Measurements from ENCODE around the gene NUP210L.
"Not testable (repeated sequence)": the region's sequence is repeated elsewhere in the genome, so short reads cannot be mapped to it uniquely, and the experiment has no call there.

The NUP210L gene

DNA sequence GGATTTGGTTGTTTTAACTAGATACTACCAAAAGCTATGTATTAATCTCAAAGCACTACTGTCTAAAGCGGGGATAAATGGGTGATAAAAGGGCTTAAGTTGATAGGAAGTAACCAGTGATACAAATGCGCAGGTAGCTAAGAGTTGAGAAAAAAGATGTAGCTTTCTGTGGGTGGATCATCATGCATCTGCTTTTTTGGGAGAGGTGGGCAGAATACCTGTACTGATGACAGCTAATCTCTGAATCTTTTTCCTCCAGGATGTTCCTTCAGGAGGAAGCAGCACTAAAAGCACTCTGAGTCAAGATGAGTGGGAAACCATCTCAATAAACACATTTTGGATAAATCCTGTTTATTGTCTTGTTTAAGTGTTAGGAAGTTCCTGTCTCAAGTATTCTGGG is 163.1 kb downstream of the NUP210L start:
- DNase-seq (ENCODE audit: low read depth, low spot score), result no peak

DNA sequence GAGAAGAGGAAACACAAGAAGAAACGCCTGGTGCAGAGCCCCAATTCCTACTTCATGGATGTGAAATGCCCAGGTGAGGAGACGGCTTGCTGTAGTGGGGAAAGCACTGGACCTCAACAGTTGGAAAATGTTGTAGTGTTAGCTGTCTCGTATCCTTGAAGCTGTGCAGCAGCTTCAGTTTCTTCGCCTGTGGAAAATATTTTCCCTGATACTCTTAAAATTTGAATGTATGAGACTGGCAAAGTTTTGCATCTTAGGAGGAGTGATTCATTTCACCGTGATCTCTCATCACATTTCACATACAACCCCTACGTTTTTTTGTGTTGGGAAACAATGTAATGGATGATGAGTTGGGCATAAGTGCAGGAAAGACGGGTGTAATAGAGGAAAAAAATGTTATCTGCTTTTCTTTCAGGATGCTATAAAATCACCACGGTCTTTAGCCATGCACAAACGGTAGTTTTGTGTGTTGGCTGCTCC is 163.7 kb downstream of the NUP210L start:
- no peak for DNase-seq (ENCODE audit: low read depth, low spot score)

DNA sequence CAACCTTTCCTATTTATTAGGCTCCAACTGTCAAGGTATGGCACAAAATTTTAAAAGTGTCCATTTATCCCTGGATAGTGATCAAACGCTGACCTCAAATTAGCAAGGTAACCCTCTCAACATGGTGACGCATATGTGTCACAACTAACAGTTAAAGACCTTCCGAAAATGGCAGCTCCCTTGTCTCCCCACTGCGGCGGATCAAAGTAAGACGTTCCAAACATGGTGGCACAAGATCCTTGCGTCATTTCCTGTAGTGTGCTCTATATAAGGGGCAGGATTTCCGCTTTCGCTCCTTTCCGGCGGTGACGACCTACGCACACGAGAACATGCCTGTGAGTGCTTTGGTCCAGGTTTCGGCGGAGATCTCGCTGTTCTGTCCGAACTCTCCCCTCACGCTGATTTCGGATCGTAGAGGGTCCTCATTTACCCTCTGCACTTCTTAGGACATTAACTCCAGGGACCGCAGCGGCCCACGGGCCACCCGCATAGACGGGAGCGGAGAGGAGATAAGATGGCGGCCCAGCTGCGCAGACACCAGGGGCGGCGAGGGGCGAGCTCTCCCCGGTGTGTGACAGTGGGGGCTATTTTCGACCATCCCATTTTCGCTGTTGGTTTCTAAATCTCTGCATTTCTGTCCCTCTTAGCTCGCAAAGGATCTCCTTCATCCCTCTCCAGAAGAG is 164.3 kb downstream of the NUP210L start, which contains the start of gene RPS27:
RPS27 (plus strand) TSS at position 295 of the 683 bp plus-strand sequence; CDS start at position 330, 35 bp downstream.
- DNase-seq (ENCODE audit: low read depth, low spot score), result peak; percentile 96

DNA sequence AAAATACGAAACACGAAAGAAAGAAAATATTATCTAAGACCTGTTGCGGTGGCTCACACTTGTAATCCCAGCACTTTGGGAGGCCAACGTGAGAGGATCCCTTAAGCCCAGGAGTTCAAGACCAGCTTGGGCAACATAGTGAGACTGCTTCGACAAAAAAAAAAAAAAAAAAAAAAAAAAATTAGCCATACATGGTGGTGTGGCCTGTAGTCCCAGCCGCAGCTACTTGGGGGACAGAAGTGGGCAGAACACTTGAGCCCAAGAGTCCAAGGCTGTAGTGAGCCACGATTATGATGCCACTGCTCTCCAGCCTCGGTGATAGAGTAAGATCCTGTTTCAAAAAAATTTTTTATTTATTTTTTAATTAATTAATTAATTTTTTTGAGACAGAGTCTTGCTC is 167.3 kb downstream of the NUP210L start:
- DNase-seq (ENCODE audit: low read depth, low spot score), result no peak

DNA sequence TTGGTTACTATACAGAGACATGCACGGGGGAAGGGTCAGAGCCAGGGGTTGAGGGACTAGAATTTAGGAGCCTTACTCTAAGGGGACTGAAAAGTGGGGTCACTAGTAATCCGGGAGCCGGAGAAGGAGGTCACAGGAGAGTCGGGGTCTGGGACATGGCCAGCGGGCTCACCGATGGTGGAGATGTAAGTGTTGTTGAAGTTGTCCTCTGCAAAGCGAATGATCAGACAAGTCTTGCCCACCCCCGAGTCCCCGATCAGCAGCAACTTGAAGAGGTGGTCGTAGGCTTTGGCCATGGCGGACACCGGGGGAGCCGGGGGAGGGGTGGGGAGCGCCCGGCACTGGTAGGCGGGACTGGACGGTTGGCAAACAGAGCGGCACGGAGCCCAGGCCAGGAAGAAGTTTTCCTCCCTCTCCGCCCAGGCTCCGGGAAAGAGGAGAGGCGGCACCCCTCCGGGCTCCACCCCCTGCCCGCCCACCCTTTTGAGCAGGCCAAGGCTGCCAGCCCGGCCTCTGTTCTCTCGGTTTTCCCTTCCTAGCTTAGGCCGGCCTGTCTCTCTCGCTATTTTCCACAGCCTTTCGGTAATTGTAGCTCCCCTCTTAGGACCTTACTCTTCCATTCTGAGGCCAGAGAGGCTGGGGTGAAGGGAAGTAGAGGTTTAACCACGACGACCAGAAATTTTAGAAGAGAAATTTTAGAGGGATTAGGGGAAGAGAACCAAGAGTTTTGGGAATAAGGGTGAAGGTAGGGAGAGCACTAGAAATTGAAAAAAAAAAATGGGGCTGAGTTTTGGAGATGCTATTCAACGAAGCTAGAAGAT is 168.7 kb downstream of the NUP210L start, which contains the start of gene RAB13:
RAB13 (minus strand) TSS at position 399 of the 821 bp plus-strand sequence; CDS start at position 296, 103 bp downstream.
- DNase-seq (ENCODE audit: low read depth, low spot score), result peak; percentile 62

DNA sequence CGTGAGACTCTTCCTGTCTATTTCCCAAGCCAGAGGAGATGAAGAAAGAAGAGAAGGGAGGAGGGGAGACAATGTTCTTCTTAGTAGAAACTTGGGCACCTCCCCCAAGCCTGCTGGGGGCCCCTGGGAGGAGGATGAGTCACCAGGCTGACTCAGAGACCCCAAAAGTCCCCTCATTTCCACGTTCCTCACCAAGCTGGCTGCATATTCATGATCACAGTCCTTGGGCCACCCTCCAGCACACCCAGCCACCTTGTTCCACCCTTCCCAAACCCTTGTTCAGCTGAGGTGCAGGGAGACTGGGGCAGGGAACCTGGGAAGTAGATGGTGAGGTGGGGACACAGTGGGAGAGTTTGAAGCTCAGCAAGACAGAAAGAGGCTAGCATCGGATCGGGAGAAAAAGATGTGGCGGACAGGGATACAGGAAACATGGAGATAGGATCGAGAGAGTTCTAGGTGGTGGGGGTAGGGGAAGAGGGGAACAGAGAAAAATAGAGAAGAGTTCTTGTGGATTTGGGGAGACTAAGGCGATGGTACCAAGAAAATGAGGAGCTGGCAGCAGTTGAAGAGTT is 169.4 kb downstream of the NUP210L start:
- no peak for DNase-seq (ENCODE audit: low read depth, low spot score)

DNA sequence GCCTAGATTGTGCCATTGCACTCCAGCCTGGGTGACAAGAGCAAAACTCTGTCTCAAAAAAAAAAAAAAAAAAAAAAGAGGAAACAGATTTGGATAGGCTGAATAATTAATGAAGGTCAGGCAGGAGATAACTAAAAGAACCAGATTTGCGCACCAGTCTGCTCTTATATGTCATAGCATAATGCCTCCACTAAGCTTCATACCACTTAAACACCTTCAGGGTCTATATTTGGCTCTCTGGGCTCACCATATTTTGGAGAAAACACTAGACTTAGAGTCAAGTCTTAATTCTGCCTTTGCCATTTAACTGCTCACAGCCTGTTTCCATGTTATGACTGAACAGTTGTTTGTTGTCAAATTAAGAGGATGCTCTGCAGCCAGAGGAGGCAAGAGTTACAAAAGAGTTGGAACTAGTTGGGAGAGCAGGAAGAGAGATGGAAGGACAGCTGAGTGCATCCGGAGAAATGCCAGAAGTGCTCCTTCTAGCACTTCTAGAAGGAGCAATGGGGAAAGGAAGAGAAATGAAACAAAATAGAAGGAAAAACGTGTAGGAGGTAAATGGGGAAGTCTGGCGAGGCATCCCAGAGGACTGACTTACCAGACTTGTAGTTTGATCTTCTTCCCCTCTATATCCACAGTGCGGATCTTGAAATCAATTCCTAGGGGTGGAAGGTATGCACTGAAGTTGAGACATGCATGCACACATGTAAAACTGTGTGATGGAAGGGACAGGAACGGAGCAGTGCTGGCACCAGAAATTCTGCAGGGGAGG is 170.6 kb downstream of the NUP210L start:
- no peak for DNase-seq (ENCODE audit: low read depth, low spot score)

DNA sequence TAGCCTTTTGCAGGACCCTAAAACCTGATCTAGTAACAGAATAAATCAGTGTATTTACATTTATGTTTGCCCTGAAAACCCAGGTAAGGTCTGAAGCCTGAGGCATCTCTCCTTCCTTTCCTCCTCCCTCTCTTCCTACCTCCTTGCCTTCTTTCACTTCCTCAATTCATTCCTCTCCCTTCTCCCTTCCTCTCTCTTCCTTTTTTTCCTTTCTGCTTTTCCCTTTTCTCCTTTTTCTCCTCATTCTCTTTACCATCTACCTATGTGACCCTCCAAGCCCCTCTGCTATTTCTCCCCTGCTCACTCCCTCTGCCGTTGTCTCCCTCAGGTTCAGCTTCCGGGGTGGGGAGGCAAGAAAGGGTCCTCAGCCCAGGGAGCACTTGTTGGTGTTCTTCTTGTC is 173.1 kb downstream of the NUP210L start:
- not testable (repeated sequence) for DNase-seq (ENCODE audit: low read depth, low spot score)

DNA sequence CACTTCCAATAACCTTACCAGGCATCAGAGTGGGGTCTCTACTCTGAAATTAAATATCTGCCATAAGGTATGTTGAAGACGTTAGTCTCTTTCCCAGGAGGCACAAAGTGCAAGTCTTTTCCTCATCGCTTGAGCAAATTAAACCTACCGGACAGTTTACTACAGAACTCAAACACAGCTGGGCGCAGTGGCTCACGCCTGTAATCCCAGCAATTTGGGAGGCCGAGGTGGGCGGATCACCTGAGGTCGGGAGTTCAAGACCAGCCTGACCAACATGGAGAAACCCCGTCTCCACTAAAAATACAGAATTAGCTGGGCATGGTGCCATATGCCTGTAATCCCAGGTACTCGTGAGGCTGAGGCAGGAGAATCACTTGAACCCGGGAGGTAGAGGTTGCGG is 175.8 kb downstream of the NUP210L start:
- not testable (repeated sequence) for DNase-seq (ENCODE audit: low read depth, low spot score)

DNA sequence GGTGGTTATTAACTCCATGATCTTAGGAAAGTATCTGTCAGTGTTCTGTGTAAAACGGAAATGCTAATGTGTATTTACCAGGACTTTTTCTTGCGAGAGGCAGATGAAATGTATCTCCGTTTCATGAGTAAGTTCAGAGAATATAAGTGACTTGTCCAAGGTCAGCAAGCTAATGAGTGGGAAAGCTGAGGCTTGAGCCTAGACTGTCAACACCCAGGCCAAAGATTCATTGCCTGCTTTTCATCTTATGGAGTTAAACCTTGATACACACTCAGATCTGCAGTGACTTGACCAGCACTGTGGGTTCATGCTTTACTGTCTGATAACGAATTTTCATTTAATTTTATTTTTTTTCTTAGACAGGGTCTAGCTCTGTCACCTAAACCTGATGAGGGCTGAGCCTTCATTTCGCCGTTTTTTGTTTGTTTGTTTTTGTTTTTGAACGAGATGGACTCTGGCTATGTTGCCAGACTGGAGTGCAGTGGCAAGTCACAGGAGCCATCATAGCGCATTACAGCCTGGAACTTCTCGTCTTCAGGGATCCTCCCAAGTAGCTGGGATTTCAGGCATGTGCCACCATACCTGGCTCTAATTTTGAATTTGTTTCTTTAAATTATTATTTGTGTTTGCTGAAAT is 176.5 kb downstream of the NUP210L start:
- no peak for DNase-seq (ENCODE audit: low read depth, low spot score)

DNA sequence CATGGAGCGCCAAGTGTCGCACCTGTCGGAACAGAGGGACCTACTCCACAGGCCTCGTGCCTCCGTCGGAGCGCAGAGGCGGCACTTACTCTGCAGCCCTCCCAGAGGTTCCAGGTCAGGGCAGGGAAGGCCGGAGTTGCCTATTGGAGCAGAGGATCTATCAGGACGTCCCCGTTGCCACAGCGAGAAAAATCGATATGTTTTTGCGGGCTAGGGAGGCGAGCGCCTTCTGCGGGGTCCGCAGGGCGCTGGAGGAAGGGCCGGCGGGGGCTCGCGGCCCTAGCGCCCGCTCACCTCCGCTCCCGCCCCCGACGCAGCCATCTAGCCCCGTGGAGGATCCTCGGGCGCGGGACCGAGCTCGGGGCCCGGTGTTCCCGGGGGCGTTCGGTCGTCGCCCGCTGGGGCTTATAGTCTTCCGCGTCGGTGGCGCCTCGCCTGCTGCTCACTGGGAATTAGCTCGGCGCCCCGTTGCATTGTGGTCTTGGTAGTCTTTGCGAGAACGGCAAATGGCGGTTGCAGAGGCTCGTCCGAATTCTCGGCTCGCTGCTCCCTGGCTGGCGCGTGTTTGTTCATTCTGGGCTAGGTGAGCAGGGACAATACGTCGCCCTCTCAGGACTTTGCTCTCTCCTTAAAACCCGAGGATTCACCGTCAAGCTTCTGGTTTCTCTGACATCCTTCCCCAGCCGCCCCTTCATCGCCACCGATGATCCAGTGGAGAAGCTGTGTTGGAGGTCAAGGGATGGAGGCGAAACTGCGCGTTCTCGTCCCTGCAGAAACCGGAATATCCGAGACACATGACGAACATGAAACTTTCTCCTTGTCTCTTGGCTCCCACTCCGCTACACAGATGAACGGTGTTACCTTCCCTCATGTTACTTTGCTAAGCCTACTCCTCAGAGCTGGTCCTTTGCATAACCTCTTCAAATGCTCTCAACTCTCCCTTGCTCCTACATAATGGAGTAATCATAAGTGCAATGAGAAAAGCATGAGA is 177.3 kb downstream of the NUP210L start, which contains the start of gene JTB:
JTB (minus strand) TSS at position 425 of the 991 bp plus-strand sequence; CDS start at position 3, 422 bp downstream.
- peak; percentile 84 for DNase-seq (ENCODE audit: low read depth, low spot score)

DNA sequence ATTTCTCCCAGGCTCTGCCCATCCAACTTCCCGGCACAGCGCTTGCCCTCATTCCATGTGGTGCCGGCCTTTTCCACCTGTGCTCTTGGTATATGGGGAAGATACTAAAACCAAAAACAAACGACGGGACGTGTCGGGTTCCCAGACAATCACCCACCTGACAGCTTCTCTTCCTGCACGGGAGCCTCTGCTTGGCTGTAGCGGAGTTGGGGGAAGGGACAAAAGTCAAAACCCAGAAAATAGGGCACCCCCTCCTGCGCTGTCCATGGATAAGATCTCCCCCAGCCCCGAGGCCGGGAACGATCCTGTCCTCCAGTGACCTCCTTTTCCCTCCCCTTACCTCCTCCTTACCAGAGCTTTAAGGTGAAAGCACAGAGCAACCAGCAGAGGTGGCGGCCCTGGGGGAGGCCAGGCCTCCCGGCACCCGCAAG is 178.0 kb downstream of the NUP210L start:
- DNase-seq (ENCODE audit: low read depth, low spot score), result no peak

DNA sequence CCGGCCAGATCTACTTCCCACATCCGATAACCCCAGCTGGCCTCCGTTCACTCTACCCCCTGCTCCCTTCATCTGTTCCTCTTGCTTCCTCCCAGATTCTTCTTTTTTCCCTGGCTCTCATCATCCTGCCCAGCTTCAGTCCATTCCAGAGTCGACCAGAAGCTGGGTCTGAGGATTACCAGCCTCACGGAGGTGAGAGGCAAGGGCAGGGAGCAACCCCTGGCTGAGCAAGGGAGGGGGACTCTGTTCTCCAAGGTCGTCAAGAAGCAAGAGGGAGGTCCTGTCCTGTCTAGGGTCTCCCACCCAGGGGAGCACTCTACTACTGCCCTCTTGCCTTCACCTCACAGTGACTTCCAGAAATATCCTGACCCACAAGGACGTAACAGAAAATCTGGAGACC is 181.3 kb downstream of the NUP210L start:
- no peak for DNase-seq (ENCODE audit: low read depth, low spot score)

DNA sequence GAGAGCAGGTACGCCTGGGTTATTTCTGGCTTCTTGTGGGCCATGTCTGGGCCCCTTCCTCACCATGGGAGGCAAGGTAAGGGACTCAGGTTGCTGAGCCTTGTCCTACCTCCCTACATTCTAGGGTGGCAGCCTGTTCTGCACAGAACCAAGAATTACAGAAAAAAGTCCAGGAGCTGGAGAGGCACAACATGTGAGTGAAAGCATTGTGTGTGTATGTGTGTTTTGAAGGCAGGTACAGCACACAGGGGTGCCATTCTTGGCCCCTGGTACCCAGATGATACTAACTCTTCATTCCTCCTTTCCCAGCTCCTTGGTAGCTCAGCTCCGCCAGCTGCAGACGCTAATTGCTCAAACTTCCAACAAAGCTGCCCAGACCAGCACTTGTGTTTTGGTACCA is 181.8 kb downstream of the NUP210L start:
- no peak for DNase-seq (ENCODE audit: low read depth, low spot score)

DNA sequence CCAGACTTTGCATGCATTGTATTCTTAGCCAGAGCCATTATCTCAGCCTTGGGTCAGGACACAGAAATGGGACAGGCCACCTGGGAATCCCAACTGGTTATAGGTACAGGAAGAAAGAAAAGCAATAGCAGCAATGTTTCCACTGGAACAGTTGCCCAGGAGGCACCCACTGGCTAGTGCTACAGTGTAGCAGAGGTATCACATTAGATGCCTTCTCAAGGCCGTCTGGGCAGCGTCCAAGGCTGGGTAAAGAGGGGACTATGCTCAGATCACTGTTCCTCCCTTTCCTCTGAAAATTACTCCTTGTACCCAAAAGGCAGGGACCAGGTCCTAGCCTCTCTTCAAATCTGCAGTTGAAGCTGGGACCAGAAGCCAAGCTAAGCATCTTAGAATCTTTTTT is 184.5 kb downstream of the NUP210L start:
- no peak for DNase-seq (ENCODE audit: low read depth, low spot score)

DNA sequence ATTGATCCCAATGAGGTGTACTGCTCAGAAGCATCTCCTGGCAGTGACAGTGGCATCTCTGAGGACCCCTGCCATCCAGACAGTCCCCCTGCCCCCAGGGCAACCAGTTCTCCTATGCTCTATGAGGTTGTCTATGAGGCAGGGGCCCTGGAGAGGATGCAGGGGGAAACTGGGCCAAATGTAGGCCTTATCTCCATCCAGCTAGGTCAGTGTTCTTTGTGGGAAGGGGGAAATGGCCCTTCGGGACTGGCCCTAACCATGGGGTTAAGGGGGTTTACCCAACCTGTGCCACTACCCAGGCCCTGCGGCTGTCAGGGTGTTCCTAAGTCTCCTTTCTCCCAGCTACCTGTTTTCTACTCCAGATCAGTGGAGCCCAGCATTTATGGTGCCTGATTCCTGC is 185.9 kb downstream of the NUP210L start:
- DNase-seq (ENCODE audit: low read depth, low spot score), result no peak

DNA sequence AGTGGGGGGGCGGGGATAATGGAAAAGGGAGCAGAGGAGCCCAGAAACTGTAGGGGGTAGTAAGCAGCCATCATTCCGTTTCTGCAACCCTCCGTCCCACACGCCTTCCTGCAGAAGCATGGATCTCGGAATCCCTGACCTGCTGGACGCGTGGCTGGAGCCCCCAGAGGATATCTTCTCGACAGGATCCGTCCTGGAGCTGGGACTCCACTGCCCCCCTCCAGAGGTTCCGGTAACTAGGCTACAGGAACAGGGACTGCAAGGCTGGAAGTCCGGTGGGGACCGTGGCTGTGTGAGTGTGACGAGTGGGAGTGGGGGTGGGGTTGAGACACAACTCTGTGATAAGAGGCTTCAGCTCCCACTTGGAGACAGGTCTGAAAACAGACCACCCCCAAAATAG is 186.5 kb downstream of the NUP210L start:
- DNase-seq (ENCODE audit: low read depth, low spot score), result no peak

DNA sequence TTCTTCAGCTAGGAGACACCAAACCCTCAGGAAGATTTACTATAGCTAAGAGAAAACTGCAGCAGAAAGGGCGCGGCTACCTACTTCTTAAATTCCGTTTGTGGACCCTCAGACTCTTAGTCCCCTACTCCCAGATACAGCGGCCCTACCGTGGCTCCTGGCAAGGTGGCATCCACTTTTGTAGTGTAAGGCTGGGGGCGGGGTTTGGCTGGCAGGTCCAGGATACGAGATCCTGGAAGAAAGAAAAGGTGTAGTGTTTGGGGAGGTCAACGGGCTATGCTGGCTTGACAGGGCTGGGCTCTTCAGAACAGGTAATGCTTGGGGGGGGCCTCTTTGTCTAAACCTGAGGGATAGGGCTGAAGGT is 186.9 kb downstream of the NUP210L start:
- DNase-seq (ENCODE audit: low read depth, low spot score), result no peak

DNA sequence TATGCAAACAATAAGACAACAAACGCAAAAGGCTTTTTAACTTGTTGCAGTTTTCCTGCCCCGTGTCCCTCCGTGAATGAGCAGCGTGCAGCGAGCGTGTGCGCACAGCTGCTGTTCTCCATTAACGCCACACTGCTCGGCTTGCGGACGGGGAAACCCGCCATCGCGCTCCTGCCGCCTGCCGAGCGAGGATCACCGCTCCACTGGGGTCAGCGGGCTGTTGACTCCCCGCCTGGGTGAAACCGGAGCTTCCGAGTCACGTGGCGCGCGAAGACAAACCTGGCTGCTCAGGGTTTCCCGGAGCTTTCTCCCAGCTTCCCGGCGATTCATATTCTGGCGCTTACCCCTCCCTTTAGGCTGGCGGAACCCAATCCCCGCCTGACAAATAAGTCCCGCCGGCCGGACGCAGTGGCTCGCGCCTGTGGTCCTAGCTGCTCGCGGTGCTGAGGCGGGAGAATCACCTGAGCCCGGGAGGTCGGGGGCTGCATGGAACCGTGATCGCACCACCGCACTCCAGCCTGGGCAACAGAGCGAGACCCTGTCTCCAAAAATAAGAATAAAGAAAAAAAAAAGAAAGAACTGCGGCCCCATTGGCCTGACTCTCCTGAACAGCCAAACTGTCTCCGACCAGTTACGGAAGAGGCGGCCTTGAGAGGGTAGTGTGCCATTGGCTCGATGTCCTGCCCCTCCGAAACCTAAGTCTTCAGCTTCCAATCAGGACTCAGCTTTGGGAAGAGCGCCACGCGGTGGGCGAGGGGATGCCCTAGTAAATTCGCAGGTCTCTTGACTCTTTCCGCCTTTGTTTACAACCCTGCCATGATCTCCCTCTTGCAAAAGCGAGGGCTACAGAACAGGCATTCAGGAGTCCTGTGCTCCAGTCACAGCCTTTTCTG is 187.5 kb downstream of the NUP210L start, which contains the start of gene CREB3L4:
CREB3L4 (plus strand) TSS at position 796 of the 893 bp plus-strand sequence. CDS start 624 bp downstream, outside the sequence.
- peak; percentile 99 for DNase-seq (ENCODE audit: low read depth, low spot score)
